ENCODE data around the gene SLC38A7.
A peak's percentile ranks its signal among the peaks of the same experiment; 100 is the strongest.

The SLC38A7 gene, protein sequence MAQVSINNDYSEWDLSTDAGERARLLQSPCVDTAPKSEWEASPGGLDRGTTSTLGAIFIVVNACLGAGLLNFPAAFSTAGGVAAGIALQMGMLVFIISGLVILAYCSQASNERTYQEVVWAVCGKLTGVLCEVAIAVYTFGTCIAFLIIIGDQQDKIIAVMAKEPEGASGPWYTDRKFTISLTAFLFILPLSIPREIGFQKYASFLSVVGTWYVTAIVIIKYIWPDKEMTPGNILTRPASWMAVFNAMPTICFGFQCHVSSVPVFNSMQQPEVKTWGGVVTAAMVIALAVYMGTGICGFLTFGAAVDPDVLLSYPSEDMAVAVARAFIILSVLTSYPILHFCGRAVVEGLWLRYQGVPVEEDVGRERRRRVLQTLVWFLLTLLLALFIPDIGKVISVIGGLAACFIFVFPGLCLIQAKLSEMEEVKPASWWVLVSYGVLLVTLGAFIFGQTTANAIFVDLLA
- 6.6 to 17.7 (median 10.5) reads per million in 9 experiments for total RNA-seq

GRCh38 chr16:58684354-58685083, at the start of gene SLC38A7:
TSS of gene SLC38A7 (minus strand) at chr16:58684770. CDS start at chr16:58680126, 4,644 bp downstream.
- peak; percentile 96 for ATAC-seq (replicated peaks)
- Mint-ChIP-seq H3K4me3 (peak within 1 kb of the TSS; percentile 86 to 87), H3K36me3 (ENCODE audit: insufficient read depth) (peaks cover 3% of the 10 kb centered on the region), H3K27me3 (no peaks in the 10 kb centered on the region), H3K4me1 (ENCODE audit: low read depth in 2 of 2) (peaks cover 24 to 26% of the 10 kb centered on the region in 2 donors), H3K27ac (peak within 1 kb of the TSS; percentile 86 to 88), H3K9me3 (no peaks in the 10 kb centered on the region)
- peak; percentile 48 to 63 (median 57) for DNase-seq

GRCh38 chr16:58733671-58734458, 49.3 kb upstream of the SLC38A7 start, which contains the start of gene GOT2:
TSS of gene GOT2 (minus strand) at chr16:58734316. CDS start at chr16:58734228, 88 bp downstream.
- H3K4me1 Mint-ChIP-seq (ENCODE audit: low read depth in 2 of 2) = peaks cover 17 to 24% of the 10 kb centered on the region in 2 donors
- peak within 1 kb of the TSS; percentile 89 to 95 for H3K27ac Mint-ChIP-seq
- ATAC-seq (replicated peaks) = peak; percentile 98
- peak; percentile 68 to 80 (median 77) for DNase-seq
- H3K9me3 Mint-ChIP-seq = no peaks in the 10 kb centered on the region
- H3K36me3 Mint-ChIP-seq (ENCODE audit: insufficient read depth) = peaks cover 3% of the 10 kb centered on the region
- H3K4me3 Mint-ChIP-seq = peak within 1 kb of the TSS; percentile 91 to 99
- no peaks in the 10 kb centered on the region for H3K27me3 Mint-ChIP-seq

DNA sequence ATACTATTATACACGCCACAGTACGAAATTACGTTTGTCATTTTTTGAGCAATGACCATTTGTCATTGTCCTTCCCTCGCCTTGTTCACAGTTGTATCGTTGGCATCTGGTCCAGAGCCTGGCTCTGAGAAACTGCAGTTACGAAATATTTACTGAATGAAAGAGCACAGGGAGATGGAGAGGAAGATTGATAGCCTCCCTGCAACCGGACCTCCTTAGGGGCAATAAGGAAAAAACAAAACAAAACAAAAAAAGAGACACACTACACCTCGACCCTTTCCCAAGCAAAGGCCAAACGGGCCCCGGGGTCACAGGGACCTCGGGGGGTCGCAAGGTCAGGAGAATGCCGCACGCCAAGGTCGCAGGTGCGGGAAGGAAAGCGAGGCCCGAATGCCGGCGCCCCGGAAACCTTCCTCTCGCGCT, 48.7 kb upstream of the SLC38A7 start:
- peaks cover 17 to 25% of the 10 kb centered on the region in 2 donors for H3K4me1 Mint-ChIP-seq (ENCODE audit: low read depth in 2 of 2)
- H3K27me3 Mint-ChIP-seq = no peaks in the 10 kb centered on the region
- peak overlapping the region; percentile 91 to 99 for H3K4me3 Mint-ChIP-seq
- H3K9me3 Mint-ChIP-seq = no peaks in the 10 kb centered on the region
- H3K27ac Mint-ChIP-seq = peak overlapping the region; percentile 89 to 95
- ATAC-seq (replicated peaks) (no peak), DNase-seq (no peak)
- H3K36me3 Mint-ChIP-seq (ENCODE audit: insufficient read depth) = peaks cover 3% of the 10 kb centered on the region

GRCh38 chr16:58732545-58733247, 48.1 kb upstream of the SLC38A7 start:
- Mint-ChIP-seq H3K4me3 (peak overlapping the region; percentile 91 to 99), H3K4me1 (ENCODE audit: low read depth in 2 of 2) (peaks cover 17 to 25% of the 10 kb centered on the region in 2 donors), H3K27me3 (no peaks in the 10 kb centered on the region), H3K36me3 (ENCODE audit: insufficient read depth) (peaks cover 6% of the 10 kb centered on the region), H3K27ac (peak overlapping the region; percentile 89 to 95), H3K9me3 (no peaks in the 10 kb centered on the region)
- DNase-seq = no peak
- no peak for ATAC-seq (replicated peaks)

- no peaks in the 10 kb centered on the region for H3K9me3 Mint-ChIP-seq
- DNase-seq (no peak), ATAC-seq (replicated peaks) (no peak)
- peaks cover 20 to 25% of the 10 kb centered on the region in 2 donors for H3K4me1 Mint-ChIP-seq (ENCODE audit: low read depth in 2 of 2)
- H3K36me3 Mint-ChIP-seq (ENCODE audit: insufficient read depth) = peaks cover 6% of the 10 kb centered on the region
- no peaks in the 10 kb centered on the region for H3K27me3 Mint-ChIP-seq
- no peak overlapping the region for H3K4me3 Mint-ChIP-seq
- H3K27ac Mint-ChIP-seq = peak overlapping the region in 1 of 2 donors; percentile 14
Measured at GRCh38 chr16:58730724-58731370, 46.3 kb upstream of the SLC38A7 start.

DNA sequence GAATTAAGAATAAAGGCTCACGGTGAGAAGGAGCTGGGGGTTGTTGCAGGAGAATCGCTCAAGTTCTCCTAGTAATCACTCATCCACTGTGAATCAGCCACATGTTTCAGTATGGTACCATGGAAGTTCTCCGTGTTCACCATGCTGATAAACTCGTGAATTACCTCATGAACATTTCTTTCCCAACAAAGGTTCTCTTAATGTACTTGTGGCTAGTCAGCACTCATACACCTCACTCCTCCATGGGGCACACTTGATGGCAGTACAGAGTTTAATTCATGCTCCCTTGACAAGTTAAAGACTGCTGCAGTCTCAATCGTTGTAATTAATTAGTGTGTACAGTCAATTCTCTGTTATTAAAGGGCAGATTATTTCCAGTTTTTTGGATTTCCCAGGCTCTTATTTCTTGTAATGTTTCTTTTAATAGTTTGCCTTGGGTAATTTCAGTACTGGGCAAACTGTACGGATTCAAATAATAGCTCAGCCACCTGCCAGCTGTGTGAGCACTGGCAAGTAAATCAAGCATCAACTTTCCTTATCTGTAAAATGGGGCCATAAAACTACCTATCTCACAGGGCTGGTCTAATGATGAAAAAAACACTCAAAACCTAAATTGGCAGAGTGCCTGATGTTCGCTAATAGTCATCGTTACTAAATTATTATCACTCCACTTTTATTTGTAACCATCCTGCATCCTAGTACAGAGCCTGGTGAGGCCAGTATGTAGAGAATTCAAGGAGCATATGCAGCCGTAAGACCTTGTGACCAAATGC, 43.4 kb upstream of the SLC38A7 start:
- Mint-ChIP-seq H3K27me3 (no peaks in the 10 kb centered on the region), H3K9me3 (no peaks in the 10 kb centered on the region), H3K27ac (peak overlapping the region in 1 of 2 donors; percentile 59), H3K4me1 (ENCODE audit: low read depth in 2 of 2) (peaks cover 13 to 17% of the 10 kb centered on the region in 2 donors), H3K36me3 (ENCODE audit: insufficient read depth) (peaks cover 16% of the 10 kb centered on the region), H3K4me3 (no peak overlapping the region)
- ATAC-seq (replicated peaks) (no peak), DNase-seq (no peak)

- peaks cover 24% of the 10 kb centered on the region for H3K36me3 Mint-ChIP-seq (ENCODE audit: insufficient read depth)
- no peaks in the 10 kb centered on the region for H3K9me3 Mint-ChIP-seq
- H3K27ac Mint-ChIP-seq = peak overlapping the region in 1 of 2 donors; percentile 59
- H3K27me3 Mint-ChIP-seq = no peaks in the 10 kb centered on the region
- ATAC-seq (replicated peaks) (no peak), DNase-seq (no peak)
- H3K4me1 Mint-ChIP-seq (ENCODE audit: low read depth in 2 of 2) = peaks cover 6 to 10% of the 10 kb centered on the region in 2 donors
- no peak overlapping the region for H3K4me3 Mint-ChIP-seq
Measured at GRCh38 chr16:58727028-58727781, 42.6 kb upstream of the SLC38A7 start.

DNA sequence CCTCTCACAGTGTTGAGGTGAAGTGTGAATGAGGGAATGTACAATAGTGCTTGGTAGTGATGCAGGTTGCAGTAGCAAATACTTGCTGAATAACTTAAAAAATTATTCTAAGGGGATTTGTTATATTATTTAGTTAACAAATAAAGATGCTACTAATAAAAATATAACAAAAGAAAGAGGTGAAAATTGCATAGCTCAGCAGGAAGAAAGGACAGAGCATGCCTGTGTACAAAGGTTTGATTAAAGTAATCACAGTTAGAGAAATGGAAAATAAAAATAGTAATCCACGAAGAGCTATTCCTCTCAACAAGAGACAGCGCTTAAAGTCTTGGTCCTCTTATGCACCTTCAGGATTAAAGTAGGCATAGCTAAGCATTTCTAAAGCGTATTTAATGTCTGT, 38.5 kb upstream of the SLC38A7 start:
- ATAC-seq (replicated peaks) (no peak), DNase-seq (no peak)
- no peak overlapping the region for H3K4me3 Mint-ChIP-seq
- no peak overlapping the region for H3K27ac Mint-ChIP-seq
- H3K4me1 Mint-ChIP-seq (ENCODE audit: low read depth in 2 of 2) = peaks cover 0 to 3% of the 10 kb centered on the region in 2 donors
- H3K36me3 Mint-ChIP-seq (ENCODE audit: insufficient read depth) = peaks cover 56% of the 10 kb centered on the region
- no peaks in the 10 kb centered on the region for H3K9me3 Mint-ChIP-seq
- no peaks in the 10 kb centered on the region for H3K27me3 Mint-ChIP-seq

- peaks cover 77% of the 10 kb centered on the region for H3K36me3 Mint-ChIP-seq (ENCODE audit: insufficient read depth)
- H3K4me1 Mint-ChIP-seq (ENCODE audit: low read depth in 2 of 2) = no peaks in the 10 kb centered on the region
- H3K9me3 Mint-ChIP-seq = no peaks in the 10 kb centered on the region
- H3K27me3 Mint-ChIP-seq = no peaks in the 10 kb centered on the region
- peak overlapping the region in 1 of 2 donors; percentile 15 for H3K27ac Mint-ChIP-seq
- DNase-seq = no peak
- H3K4me3 Mint-ChIP-seq = no peak overlapping the region
- no peak for ATAC-seq (replicated peaks)
Measured at GRCh38 chr16:58717994-58718393, 33.4 kb upstream of the SLC38A7 start.

GRCh38 chr16:58716468-58716867, 31.9 kb upstream of the SLC38A7 start:
- ATAC-seq (replicated peaks) (no peak), DNase-seq (no peak)
- no peaks in the 10 kb centered on the region for H3K27me3 Mint-ChIP-seq
- H3K4me3 Mint-ChIP-seq = no peak overlapping the region
- H3K4me1 Mint-ChIP-seq (ENCODE audit: low read depth in 2 of 2) = no peaks in the 10 kb centered on the region
- no peak overlapping the region for H3K27ac Mint-ChIP-seq
- no peaks in the 10 kb centered on the region for H3K9me3 Mint-ChIP-seq
- H3K36me3 Mint-ChIP-seq (ENCODE audit: insufficient read depth) = peaks cover 69% of the 10 kb centered on the region

GRCh38 chr16:58713742-58714141, 29.2 kb upstream of the SLC38A7 start:
- ATAC-seq (replicated peaks) (no peak), DNase-seq (no peak)
- H3K4me3 Mint-ChIP-seq = no peak overlapping the region
- H3K36me3 Mint-ChIP-seq (ENCODE audit: insufficient read depth) = peaks cover 58% of the 10 kb centered on the region
- H3K9me3 Mint-ChIP-seq = no peaks in the 10 kb centered on the region
- no peaks in the 10 kb centered on the region for H3K27me3 Mint-ChIP-seq
- peak overlapping the region in 1 of 2 donors; percentile 65 for H3K27ac Mint-ChIP-seq
- H3K4me1 Mint-ChIP-seq (ENCODE audit: low read depth in 2 of 2) = no peaks in the 10 kb centered on the region
